Retinal pigment epithelial cell (primary cell): Measurements from ENCODE around the gene AKR1A1.
"Not testable (repeated sequence)": the region's sequence is repeated elsewhere in the genome, so short reads cannot be mapped to it uniquely, and the experiment has no call there.

ENCODE experiments used
- DNase-seq: peaks from one replicate; pipeline ENCODE4 v3.0.0-alpha.2; 2010; ENCODE audit warnings: low read depth
- H3K4me3 ChIP-seq: 2 replicates; pipeline ENCODE4 v1.5.1; 2011; ENCODE audit warnings: mild to moderate bottlenecking, low read length, control low read depth, moderate library complexity
- TF ChIP-seq, protein P1 (sequence below): conservative IDR thresholded peaks from 2 replicates; pipeline ENCODE4 v1.5.1; 2011; ENCODE audit warnings: low read depth, low read length, control low read depth, inconsistent platforms

Gene AKR1A1

DNA sequence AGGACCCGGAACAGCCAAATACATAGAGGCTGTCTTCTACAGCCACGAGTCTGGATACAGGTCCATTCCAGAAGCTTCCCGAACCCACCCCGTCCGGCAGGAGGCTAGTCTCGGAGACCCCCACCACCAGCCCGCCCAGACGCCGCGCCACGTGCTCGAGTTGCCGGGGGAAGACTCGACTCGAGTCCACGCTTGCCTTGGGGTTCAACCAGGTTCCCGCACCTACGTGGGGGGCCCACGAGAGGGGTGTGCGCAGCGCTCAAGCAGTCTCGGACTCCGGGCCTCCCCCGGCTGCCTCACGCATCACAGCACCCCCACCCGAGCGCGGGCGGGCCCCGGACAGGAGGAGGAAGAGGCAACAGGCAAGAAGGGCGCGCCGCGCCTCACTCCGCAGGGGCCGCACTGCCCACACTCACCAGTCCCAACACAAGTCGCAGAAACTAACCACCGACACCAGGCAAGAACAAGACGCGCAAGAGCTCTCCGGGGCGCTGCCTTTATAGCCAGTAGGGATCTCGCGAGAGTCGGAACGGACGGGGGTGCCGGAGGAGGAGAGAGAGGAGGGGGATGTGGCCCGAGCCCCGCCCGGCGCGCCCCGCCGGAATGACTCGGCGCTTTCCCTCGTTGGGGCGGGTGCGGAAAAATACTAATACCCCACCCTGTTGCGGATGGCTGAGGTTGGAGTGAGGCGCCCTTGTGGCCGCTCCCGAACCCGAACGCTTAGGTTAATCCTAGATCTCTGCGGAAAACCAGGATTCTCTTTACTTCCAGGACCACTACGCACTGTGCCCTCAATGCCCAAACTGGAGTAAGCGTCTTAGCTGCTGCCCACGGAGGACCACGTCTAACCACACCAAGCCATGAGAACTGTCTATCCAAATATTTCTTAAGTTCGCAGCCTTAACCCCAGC, 29.0 kb upstream of the AKR1A1 start, which contains the start of gene PRDX1:
Gene PRDX1 (minus strand): TSS at position 472 of the 911 bp plus-strand sequence. CDS start 2,841 bp downstream, outside the sequence.
- DNase-seq, result peak; percentile 78
- peak within 1 kb of the TSS; percentile 90 for H3K4me3 ChIP-seq
- TF ChIP-seq, protein P1, sequence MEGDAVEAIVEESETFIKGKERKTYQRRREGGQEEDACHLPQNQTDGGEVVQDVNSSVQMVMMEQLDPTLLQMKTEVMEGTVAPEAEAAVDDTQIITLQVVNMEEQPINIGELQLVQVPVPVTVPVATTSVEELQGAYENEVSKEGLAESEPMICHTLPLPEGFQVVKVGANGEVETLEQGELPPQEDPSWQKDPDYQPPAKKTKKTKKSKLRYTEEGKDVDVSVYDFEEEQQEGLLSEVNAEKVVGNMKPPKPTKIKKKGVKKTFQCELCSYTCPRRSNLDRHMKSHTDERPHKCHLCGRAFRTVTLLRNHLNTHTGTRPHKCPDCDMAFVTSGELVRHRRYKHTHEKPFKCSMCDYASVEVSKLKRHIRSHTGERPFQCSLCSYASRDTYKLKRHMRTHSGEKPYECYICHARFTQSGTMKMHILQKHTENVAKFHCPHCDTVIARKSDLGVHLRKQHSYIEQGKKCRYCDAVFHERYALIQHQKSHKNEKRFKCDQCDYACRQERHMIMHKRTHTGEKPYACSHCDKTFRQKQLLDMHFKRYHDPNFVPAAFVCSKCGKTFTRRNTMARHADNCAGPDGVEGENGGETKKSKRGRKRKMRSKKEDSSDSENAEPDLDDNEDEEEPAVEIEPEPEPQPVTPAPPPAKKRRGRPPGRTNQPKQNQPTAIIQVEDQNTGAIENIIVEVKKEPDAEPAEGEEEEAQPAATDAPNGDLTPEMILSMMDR, result no peak

DNA sequence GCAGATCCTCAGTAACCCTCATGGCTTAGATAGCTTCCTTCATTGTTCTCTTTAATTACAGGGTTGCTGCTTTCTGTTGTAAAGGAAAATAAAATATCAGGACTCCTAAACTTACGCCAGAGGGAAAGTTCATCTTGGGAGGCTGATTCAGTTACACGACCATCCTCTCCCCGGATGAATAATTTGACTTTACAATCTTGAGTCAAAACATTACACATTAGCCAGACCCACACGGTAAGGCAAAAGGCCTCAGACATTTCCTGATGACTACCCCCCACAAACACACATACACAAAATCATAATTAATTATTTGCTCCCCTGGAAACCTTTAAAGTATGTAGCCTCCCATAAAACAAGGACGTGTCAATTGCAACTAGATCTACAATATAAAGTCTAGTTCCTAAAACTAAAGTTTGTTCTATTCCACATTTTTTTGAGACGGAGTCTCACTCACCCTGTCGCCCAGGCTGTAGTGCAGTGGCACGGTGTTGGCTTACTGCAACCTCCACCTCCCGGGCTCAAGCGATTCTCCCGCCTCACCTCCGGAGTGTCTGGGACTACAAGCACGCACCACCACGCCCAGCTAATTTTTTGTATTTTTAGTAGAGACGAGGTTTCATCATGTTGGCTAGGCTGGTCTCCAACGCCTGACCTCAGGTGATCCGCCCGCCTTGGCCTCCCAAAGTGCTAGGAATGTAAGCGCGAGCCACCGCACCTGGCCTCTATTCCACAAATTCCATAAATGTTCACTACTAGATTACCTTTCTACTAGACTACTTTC, 28.1 kb upstream of the AKR1A1 start:
- DNase-seq, result no peak
- TF ChIP-seq, protein P1, result no peak
- peak overlapping the region; percentile 90 for H3K4me3 ChIP-seq

DNA sequence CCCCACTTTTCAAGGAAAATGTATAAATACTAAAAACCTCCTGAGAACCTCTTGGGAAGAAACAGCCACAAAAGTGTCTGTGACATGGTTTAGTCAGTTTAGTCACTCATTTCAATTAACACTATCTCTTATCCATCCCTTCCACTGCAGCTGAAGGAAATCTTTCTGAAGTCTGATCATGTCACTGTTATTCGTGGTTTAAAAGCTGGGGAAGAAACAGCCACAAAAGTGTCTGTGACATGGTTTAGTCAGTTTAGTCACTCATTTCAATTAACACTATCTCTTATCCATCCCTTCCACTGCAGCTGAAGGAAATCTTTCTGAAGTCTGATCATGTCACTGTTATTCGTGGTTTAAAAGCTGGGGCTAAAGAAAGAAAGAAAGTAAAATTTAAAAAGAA, 27.1 kb upstream of the AKR1A1 start:
- DNase-seq, H3K4me3 ChIP-seq: not testable (repeated sequence)

DNA sequence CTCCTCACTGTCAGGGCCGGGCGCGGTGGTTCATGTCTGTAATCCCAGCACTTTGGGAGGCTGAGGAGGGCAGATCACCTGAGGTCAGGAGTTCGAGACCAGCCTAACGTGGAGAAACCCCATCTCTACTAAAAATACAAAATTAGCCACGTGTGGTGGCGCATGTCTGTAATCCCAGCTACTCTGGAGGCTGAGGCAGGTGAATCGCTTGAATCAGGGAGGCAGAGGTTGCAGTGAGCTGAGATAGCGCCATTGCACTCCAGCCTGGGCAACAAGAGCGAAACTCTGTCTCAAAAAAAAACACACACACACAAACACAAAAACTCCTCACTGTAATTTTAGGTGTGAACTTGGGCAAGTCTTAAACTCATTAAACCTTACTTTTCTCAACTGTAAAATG, 26.7 kb upstream of the AKR1A1 start:
- not testable (repeated sequence) for H3K4me3 ChIP-seq, DNase-seq

DNA sequence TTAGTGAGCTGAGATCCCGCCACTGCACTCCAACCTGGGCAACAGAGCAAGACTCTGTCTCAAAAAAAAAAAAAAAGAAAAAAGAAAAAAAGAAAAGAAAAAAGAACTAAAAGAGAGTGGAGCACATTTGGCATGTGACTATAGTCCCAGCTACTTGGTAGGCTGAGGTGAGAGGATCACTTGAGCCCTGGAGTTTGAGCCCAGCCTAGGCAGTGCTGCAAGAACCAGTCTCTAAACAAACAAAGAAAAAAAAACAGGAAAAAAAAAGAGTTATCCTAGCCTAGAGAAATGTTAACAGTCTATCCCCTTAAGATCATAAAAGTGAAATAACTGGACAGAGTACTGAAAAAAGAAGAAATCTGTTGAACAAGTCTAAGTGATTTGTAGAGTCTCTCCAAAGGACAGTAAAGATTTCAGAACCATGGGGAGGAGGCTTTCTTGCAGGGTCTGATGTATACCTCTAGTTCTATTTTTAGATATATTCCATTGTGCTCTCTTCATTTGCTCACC, 24.4 kb upstream of the AKR1A1 start:
- H3K4me3 ChIP-seq, result no peak overlapping the region
- no peak for DNase-seq
- TF ChIP-seq, protein P1, result no peak

DNA sequence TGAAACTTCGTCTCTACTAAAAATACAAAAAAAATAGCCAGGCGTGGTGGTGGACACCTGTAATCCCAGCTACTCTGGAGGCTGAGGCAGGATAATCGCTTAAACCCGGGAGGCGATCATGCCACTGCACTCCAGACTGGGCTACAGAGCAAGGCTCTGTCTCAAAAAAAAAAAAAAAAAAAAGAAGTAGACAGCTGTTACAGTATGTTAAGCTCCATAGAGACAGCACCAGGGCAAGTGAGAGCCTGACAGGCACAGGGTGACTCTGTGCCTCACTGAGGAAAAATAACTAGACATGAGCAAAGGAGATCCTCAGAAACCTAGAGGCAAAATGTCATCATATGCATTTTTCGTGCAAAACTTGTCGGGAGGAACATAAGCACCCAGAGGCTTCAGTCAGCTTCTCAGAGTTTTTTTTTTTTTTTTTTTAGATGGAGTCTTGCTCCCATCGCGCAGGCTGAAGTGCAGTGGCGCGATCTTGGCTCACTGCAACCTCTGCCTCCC, 19.9 kb upstream of the AKR1A1 start:
- H3K4me3 ChIP-seq, result no peak overlapping the region
- no peak for DNase-seq
- TF ChIP-seq, protein P1, result no peak

DNA sequence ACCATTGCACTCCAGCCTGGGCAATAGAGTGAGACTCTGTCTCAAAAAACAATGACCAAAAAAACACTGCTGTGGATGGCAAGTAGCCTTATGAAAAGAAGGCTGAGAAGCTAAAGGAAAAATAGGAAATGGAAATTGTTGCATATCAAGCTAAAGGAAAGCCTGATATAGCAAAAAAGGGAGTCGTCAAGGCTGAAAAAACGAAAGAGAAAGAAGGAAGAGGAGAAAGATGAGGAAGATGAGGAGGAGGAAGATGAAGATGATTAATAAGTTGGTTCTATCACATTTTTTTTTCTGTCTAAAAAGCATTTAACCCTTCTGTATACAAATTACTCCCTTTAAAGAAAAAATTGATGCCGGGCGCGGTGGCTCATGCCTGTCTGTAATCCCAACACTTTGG, 18.8 kb upstream of the AKR1A1 start:
- TF ChIP-seq, protein P1, result no peak
- no peak for DNase-seq
- H3K4me3 ChIP-seq, result no peak overlapping the region
